SK-N-SH (cell line): ENCODE results near the gene HIPK2. TPM values are rescaled to one million over a fixed set of nuclear protein-coding genes. Genes with fewer than 3 reads are reported as not detected.

Experiments used
- CTCF ChIA-PET: fragments of 300-600, 350-600 bp; formaldehyde crosslinking; extraction: SDS; loops from one replicate; lab custom pipeline; 2021; lab: Yijun Ruan, JAX
- POLR2A ChIA-PET: fragments of 350-600 bp; sonication (Branson Sonifier 250); formaldehyde crosslinking; extraction: SDS; loops from one replicate; lab custom pipeline; 2020; ENCODE audit warnings: antibody characterized with exemption, inconsistent platforms; lab: Yijun Ruan, JAX
- DNase-seq: peaks from one replicate; pipeline ENCODE4 v3.0.0; 2012
- H2AFZ ChIP-seq: fragments of 200-600 bp; sonication (generic); 2 replicates; pipeline ENCODE4 v1.8.1; 2016; ENCODE audit warnings: antibody characterized with exemption, mild to moderate bottlenecking, low read depth
- H3F3A ChIP-seq: fragments of 200-600 bp; sonication (generic); replicated peaks from 2 replicates; pipeline ENCODE3; 2016; ENCODE audit warnings: antibody characterized with exemption, mild to moderate bottlenecking; ENCODE audit not compliant: insufficient read depth
- H3K27ac ChIP-seq, 2 experiments: fragments of 200-500 bp in 1 of 2; fragments of 200-600 bp in 1 of 2; sonication (Bioruptor generic) in 1 of 2; sonication (generic), shearing (Covaris generic) in 1 of 2; 2 replicates each; pipeline versions ENCODE4 v1.5.1 to v1.6.1; 2014 to 2016; ENCODE audit warnings: low read depth in 2 of 2, inconsistent platforms in 1 of 2, low read length in 1 of 2, mild to moderate bottlenecking in 1 of 2, mixed read lengths in 1 of 2
- H3K27me3 ChIP-seq: fragments of 200-600 bp; sonication (generic), shearing (Covaris generic); 2 replicates; pipeline ENCODE4 v1.6.1; 2016; ENCODE audit warnings: mixed run types; ENCODE audit not compliant: insufficient read depth
- H3K36me3 ChIP-seq, 2 experiments: fragments of 200-500 bp in 1 of 2; fragments of 200-600 bp in 1 of 2; sonication (Bioruptor generic) in 1 of 2; sonication (generic) in 1 of 2; replicated peaks in 1 of 2; 2 replicates each; pipeline versions ENCODE3 to v1.5.1; 2014 to 2016; ENCODE audit warnings: low read length in 1 of 2, mild to moderate bottlenecking in 1 of 2; ENCODE audit not compliant: insufficient read depth in 2 of 2, control insufficient read depth in 1 of 2
- H3K4me1 ChIP-seq, 2 experiments: fragments of 200-500 bp in 1 of 2; fragments of 200-600 bp in 1 of 2; sonication (Bioruptor generic) in 1 of 2; sonication (generic), shearing (Covaris generic) in 1 of 2; 2 replicates each; pipeline versions ENCODE4 v1.5.1 to v1.6.1; 2014 to 2016; ENCODE audit warnings: low read depth in 1 of 2, low read length in 1 of 2, mixed run types in 1 of 2; ENCODE audit not compliant: insufficient read depth in 2 of 2, control insufficient read depth in 1 of 2
- H3K4me2 ChIP-seq: fragments of 200-600 bp; sonication (generic), shearing (Covaris generic); 2 replicates; pipeline ENCODE4 v1.6.1; 2017; ENCODE audit warnings: mixed run types
- H3K4me3 ChIP-seq, 2 experiments: fragments of 200-500 bp in 1 of 2; fragments of 200-600 bp in 1 of 2; sonication (Bioruptor generic) in 1 of 2; sonication (generic), shearing (Covaris generic) in 1 of 2; 2 replicates each; pipeline versions ENCODE4 v1.5.1 to v1.8.1; 2014 to 2016; ENCODE audit warnings: low read depth in 2 of 2, inconsistent platforms in 1 of 2, low read length in 1 of 2, mild to moderate bottlenecking in 1 of 2, mixed read lengths in 1 of 2, moderate library complexity in 1 of 2
- H3K79me2 ChIP-seq: fragments of 200-600 bp; sonication (generic); 2 replicates; pipeline ENCODE4 v1.8.1; 2017; ENCODE audit warnings: mild to moderate bottlenecking; ENCODE audit not compliant: insufficient read depth
- H3K9ac ChIP-seq: fragments of 200-600 bp; sonication (generic); 2 replicates; pipeline ENCODE4 v1.6.1; 2017; ENCODE audit warnings: mixed run types
- H3K9me2 ChIP-seq: fragments of 200-600 bp; sonication (generic); 2 replicates; pipeline ENCODE4 v1.6.1; 2017; ENCODE audit warnings: mixed run types
- H3K9me3 ChIP-seq: fragments of 200-600 bp; sonication (generic); 2 replicates; pipeline ENCODE4 v1.6.1; 2017; ENCODE audit warnings: mixed run types, mild to moderate bottlenecking, moderate library complexity
- H4K20me1 ChIP-seq: fragments of 200-600 bp; sonication (generic); 2 replicates; pipeline ENCODE4 v1.6.1; 2017; ENCODE audit warnings: mild to moderate bottlenecking, mixed run types; ENCODE audit not compliant: insufficient read depth
- CHD2 ChIP-seq: fragments of 150-350 bp; IDR thresholded peaks from 2 replicates; pipeline ENCODE4 v1.6.1; 2018; ENCODE audit warnings: low read length; ENCODE audit not compliant: partially characterized antibody
- ELF1 ChIP-seq: IDR thresholded peaks from 2 replicates; pipeline ENCODE4 v1.4.0; 2012
- EP300 ChIP-seq, 2 experiments: IDR thresholded peaks; 2 replicates each; pipeline versions ENCODE4 v1.4.0 to v1.6.1; 2012; ENCODE audit warnings: borderline replicate concordance in 1 of 2, low read depth in 1 of 2, low read length in 1 of 2
- MEF2A ChIP-seq: IDR thresholded peaks from 2 replicates; pipeline ENCODE4 v1.4.0; 2012; ENCODE audit warnings: low read depth, borderline replicate concordance
- MXI1 ChIP-seq: IDR thresholded peaks from 2 replicates; pipeline ENCODE4 v1.6.1; 2012; ENCODE audit warnings: mild to moderate bottlenecking, low read depth, low read length, improper control_type of control experiment
- NRF1 ChIP-seq: IDR thresholded peaks from 2 replicates; pipeline ENCODE4 v1.6.1; 2012; ENCODE audit warnings: low read depth, mild to moderate bottlenecking, low read length
- RAD21 ChIP-seq: IDR thresholded peaks from 2 replicates; pipeline ENCODE4 v1.6.1; 2012; ENCODE audit warnings: mild to moderate bottlenecking, low read length
- REST ChIP-seq: IDR thresholded peaks from 2 replicates; pipeline ENCODE4 v1.6.1; 2012; ENCODE audit warnings: mild to moderate bottlenecking, low read depth, low read length, moderate library complexity
- SIN3A ChIP-seq: IDR thresholded peaks from 2 replicates; pipeline ENCODE4 v1.6.1; 2012; ENCODE audit warnings: low read depth, mild to moderate bottlenecking, low read length, moderate library complexity, borderline replicate concordance
- SMC3 ChIP-seq: IDR thresholded peaks from 2 replicates; pipeline ENCODE4 v1.6.1; 2012; ENCODE audit warnings: low read depth, low read length, improper control_type of control experiment
- TAF1 ChIP-seq: IDR thresholded peaks from 2 replicates; pipeline ENCODE4 v1.6.1; 2012; ENCODE audit warnings: low read depth, mild to moderate bottlenecking, low read length, moderate library complexity, borderline replicate concordance
- WGBS: methylation state at CpG from one replicate; pipeline ENCODE4 v1.1.6; 2017; ENCODE audit warnings: low lambda C conversion rate; 5-methylcytosine and 5-hydroxymethylcytosine counted together
- polyA plus RNA-seq, 3 experiments: library from polyadenylated mRNA; depleted of rRNA; stranded (reverse); fragments of >200 nt; gene quantifications; 2 replicates each; pipeline ENCODE4 v1.2.3, GENCODE V29; 2012
- TF ChIP-seq, protein P1 (sequence below): IDR thresholded peaks from 2 replicates; pipeline ENCODE4 v1.4.0; 2012; ENCODE audit warnings: low read depth, borderline replicate concordance

HIPK2 gene
- polyA plus RNA-seq, 1 of the 3 experiments (the other 2 are of a cell fraction): 14.2 TPM

DNA sequence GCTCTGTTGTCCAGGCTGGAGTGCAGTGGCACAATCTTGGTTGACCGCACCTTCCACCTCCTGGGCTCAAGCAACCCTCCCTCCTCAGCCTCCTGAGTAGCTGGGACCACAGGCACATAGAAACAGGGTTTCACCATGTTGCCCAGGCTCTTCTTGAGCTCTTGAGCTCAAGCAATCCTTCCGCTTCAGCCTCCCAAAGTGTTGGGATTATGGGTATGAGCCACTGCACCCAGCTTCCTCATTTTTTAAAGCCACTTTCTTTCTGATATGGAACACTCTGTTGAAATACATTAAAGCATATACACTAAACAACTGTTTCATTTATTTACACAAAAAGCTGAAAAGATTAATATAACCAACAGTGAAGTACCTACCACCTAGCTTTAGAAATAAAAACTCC lies 137.1 kb downstream of the HIPK2 start:
- Histone ChIP-seq H3K4me1 (no peaks in the 10 kb centered on the region), H3K27ac (no peak overlapping the region), H2AFZ (no peak overlapping the region), H3K9me2 (no peaks in the 10 kb centered on the region), H3K9ac (no peak overlapping the region), H3K4me2 (no peak overlapping the region), H3K27me3 (no peaks in the 10 kb centered on the region), H3K79me2 (peaks cover 78% of the 10 kb centered on the region), H3K36me3 (peaks cover 10 to 13% of the 10 kb centered on the region in 2 experiments), H4K20me1 (peaks cover 53% of the 10 kb centered on the region), H3K9me3 (no peaks in the 10 kb centered on the region), H3F3A (no peaks in the 10 kb centered on the region), H3K4me3 (no peak overlapping the region)
- CTCF ChIA-PET: interaction anchor here (0.9 to 4.2 kb wide), 9 partner anchors 10 to 365 kb away, joined by 3 to 26 read pairs (median 4); no protein-coding TSS in a partner anchor
- 95% methylated on average over 2 of the region's 2 CpGs for WGBS
- POLR2A ChIA-PET: no interaction called here
- DNase-seq: no peak
- TF ChIP-seq TAF1 (no peak), CHD2 (no peak), ELF1 (no peak), MXI1 (no peak), SIN3A (no peak), NRF1 (no peak), EP300 (IDR thresholded peaks at IDR 0.05; ENCODE audit: borderline replicate concordance in 1 of 2, low read depth in 1 of 2, low read length in 1 of 2) (no peak), RAD21 (no peak)
- TF ChIP-seq, protein P1, sequence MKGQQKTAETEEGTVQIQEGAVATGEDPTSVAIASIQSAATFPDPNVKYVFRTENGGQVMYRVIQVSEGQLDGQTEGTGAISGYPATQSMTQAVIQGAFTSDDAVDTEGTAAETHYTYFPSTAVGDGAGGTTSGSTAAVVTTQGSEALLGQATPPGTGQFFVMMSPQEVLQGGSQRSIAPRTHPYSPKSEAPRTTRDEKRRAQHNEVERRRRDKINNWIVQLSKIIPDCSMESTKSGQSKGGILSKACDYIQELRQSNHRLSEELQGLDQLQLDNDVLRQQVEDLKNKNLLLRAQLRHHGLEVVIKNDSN: no peak

- Histone ChIP-seq H3K4me1 (no peaks in the 10 kb centered on the region), H3K4me2 (no peak overlapping the region), H3K9me2 (no peaks in the 10 kb centered on the region), H3K27me3 (no peaks in the 10 kb centered on the region), H4K20me1 (peaks cover 42% of the 10 kb centered on the region), H3F3A (no peaks in the 10 kb centered on the region), H3K79me2 (peaks cover 76% of the 10 kb centered on the region), H3K9me3 (no peaks in the 10 kb centered on the region), H2AFZ (no peak overlapping the region), H3K36me3 (peaks cover 8% of the 10 kb centered on the region in 2 experiments), H3K9ac (no peak overlapping the region), H3K27ac (no peak overlapping the region), H3K4me3 (no peak overlapping the region)
- TF ChIP-seq SMC3 (no peak), MEF2A (no peak), REST (no peak)
- 98% methylated on average over 6 of the region's 6 CpGs for WGBS
- no peak for DNase-seq
- ChIA-PET CTCF (interaction anchor here (0.8 to 4.2 kb wide), 8 partner anchors 10 to 363 kb away, joined by 3 to 26 read pairs (median 6); no protein-coding TSS in a partner anchor), POLR2A (no interaction called here)
Observed at GRCh38 chr7:139639563-139639962, 138.2 kb downstream of the HIPK2 start.
